GM12892 (cell line): ENCODE measurements around the gene RAVER2.

Experiments
- POLR2AphosphoS5 ChIP-seq: IDR thresholded peaks from 2 replicates; pipeline ENCODE4 v1.6.1; 2011; ENCODE audit warnings: low read depth, low read length, control low read depth
- TAF1 ChIP-seq: IDR thresholded peaks from 2 replicates; pipeline ENCODE4 v1.6.1; 2011; ENCODE audit warnings: low read depth, mild to moderate bottlenecking, control low read depth, low read length, borderline replicate concordance

DNA sequence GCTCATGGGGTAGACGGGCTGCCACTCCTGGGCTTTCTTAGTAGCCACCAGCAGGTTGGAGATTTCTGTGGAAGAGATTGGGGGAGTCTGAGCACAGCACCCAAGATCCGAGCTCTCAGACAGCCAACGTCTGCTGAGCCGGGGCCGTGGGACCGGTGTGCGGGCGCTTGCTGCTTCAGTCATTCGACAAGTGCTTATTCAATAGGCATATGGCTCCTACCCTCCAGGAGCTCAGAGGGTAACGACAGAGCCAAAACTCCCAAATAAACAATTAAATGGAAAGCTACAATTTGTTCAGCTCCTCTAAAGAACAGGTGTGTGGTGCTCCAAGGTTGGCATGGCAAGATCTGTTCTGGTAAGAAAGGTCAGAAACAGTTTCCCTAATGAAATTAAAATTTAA is 106.0 kb downstream of the RAVER2 start:
- TF ChIP-seq POLR2AphosphoS5, result no peak
- TF ChIP-seq TAF1, result no peak
